ENCODE measurements around the gene WDR12.

- TF ChIP-seq, protein P1, sequence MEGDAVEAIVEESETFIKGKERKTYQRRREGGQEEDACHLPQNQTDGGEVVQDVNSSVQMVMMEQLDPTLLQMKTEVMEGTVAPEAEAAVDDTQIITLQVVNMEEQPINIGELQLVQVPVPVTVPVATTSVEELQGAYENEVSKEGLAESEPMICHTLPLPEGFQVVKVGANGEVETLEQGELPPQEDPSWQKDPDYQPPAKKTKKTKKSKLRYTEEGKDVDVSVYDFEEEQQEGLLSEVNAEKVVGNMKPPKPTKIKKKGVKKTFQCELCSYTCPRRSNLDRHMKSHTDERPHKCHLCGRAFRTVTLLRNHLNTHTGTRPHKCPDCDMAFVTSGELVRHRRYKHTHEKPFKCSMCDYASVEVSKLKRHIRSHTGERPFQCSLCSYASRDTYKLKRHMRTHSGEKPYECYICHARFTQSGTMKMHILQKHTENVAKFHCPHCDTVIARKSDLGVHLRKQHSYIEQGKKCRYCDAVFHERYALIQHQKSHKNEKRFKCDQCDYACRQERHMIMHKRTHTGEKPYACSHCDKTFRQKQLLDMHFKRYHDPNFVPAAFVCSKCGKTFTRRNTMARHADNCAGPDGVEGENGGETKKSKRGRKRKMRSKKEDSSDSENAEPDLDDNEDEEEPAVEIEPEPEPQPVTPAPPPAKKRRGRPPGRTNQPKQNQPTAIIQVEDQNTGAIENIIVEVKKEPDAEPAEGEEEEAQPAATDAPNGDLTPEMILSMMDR (IDR thresholded peaks at IDR 0.05 in 2 of 3, conservative IDR thresholded peaks at IDR 0.05 in 1 of 3; ENCODE audit: borderline replicate concordance in 1 of 3, insufficient read depth in 1 of 3, low read depth in 2 of 3, low read length in 2 of 3), result no peak
- no peak for TF ChIP-seq EZH2phosphoT487 (IDR thresholded peaks at IDR 0.05; ENCODE audit: borderline replicate concordance)
- no peak for TF ChIP-seq POLR2A (IDR thresholded peaks at IDR 0.05; ENCODE audit: borderline replicate concordance, extremely low read depth, insufficient read depth, insufficient read length)
- no peak for TF ChIP-seq POLR2AphosphoS5 (IDR thresholded peaks at IDR 0.05; ENCODE audit: low read depth, low read length)
Measured at GRCh38 chr2:202945497-202945896, 34.0 kb upstream of the WDR12 start.

Measured in HCT116 (cell line).